Amniotic stem cell (primary cell): ENCODE data around the gene PNISR.

ENCODE experiments used
- DNase-seq: peaks from one replicate; lab custom pipeline; 2025; lab: John Stamatoyannopoulos, UW

The PNISR gene

DNA sequence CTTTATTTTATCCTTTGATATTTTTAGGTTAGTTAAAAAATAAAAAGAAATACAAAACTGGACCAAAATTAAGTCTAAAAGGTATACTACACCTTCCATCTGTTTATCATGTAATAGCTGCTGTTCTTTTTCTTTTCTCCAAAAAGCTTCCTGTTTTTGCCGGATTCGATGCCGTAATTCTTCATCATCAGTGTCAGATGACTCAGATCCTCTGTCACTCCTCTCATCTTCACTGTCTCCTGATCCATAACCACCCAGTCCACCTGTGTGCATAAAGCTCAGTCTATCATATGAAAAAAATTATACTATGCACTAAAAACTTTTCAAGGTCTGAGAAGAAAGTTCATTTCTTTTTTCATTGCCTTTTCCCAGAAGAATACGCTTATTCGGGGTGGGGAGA lies 22.7 kb downstream of the PNISR start:
- DNase-seq, result no peak

DNA sequence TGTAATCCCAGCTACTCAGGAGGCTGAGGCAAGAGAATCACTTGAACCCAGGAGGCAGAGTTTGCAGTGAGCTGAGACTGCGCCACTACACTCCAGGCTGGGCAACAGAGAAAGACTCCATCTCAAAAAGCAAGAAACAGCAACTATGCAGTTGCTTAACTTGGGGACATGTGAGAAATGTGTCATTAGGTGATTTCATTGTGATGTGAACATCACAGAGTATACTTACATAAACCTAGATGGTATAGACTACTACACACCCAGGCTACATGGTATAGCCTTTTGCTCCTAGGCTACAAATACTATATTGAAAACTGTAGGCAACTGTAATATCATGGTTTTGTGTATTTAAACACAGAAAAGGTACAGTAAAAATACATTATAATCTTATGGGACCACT lies 27.8 kb downstream of the PNISR start:
- DNase-seq, result no peak

- DNase-seq, result peak; percentile 76
These were observed 31.2 kb downstream of the PNISR start, which contains the start of gene COQ3 for GRCh38 chr6:99393698-99394531. TSS of gene COQ3 (minus strand) at chr6:99394195. CDS start at chr6:99394179, 16 bp downstream.

DNA sequence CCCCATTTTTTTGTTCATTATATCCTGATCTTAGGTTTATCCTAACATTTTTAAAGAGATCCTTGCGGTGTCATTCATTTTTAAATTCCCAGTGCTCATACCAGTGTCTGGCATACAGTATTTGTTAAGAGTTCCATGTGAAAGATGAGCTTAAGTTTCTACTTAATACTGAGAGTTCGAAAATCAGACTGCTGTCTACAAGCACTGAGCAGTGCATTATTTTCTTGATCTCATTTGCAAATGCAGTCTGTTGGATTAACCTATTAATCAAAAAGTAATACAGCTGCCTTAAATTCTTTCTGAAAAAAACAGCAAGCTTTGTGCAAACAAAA lies 31.8 kb downstream of the PNISR start:
- no peak for DNase-seq

DNA sequence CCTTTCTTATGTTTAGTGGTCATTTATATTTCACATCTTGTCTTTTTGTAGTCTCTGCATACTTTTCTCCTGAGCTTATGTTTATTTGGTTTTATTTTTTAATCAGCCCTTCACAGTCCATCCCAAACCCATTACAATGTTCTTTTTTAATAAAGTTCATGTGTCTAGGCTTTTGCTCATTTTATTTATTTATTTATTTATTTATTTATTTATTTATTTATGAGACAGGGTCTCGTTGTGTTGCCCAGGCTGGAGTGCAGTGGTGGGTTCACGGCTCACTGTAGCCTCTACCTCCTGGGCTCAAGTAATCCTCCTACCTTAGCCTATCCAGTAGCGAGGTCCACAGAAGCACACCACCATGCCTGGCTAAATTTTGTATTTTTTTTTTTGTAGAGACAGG lies 34.2 kb downstream of the PNISR start:
- DNase-seq, result no peak

GRCh38 chr6:99384507-99384906 lies 40.6 kb downstream of the PNISR start:
- DNase-seq, result no peak

DNA sequence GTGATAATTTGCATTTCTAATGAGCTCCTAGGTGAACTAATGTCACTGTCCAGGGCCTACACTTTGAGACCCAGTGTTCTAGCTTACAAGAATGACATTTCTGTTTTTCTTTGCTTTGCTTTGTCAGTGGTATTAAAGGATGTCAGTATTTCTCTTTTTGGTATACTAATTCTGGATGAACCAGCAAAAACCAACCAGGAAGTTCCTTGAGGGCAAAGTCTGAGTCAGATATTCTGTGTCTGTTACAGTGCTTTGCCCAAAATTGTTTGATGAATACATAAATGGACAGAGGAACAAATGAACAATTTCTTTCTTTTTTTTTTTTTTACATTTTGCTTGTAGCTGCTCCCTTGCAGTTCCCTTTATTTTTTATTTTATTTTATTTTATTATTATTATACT lies 46.5 kb downstream of the PNISR start:
- DNase-seq, result no peak

DNA sequence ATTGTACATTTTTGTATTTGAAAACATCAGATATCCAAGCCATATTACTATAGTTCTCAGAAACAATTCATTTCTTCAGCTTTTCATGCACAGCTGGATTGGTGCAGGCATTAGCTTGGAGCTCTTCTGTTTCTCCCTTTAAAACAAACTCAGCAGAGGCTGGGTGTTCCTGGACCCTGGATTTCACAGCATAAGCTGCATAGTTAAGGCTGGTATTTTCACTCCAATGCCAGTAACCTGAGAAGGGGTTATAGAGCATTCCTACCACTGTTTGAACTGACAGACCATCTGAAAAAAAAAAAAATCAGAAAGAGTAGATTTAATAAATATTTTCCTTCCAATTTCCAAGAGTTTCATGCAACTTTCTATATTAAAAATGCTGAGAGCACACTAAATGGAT lies 55.6 kb downstream of the PNISR start:
- DNase-seq, result no peak

DNA sequence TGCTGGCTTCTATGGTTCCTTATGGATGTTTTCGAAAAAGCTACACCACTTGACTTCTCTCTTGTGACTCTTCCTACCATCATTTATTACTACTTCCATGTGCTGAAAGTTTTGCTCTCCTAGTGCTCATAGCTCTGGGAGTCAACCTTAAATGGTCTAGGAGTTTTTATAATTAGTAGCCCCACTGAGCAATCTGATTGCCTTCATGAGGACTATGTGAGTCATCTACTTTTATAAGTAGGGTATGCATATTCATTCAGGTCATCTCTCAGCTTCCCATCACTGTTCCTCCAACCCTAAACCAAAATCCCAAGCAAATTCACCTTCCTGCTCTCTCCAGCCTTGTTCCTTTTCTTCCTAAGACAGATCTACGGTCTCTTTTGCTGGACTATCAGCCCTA lies 58.3 kb downstream of the PNISR start:
- no peak for DNase-seq

DNA sequence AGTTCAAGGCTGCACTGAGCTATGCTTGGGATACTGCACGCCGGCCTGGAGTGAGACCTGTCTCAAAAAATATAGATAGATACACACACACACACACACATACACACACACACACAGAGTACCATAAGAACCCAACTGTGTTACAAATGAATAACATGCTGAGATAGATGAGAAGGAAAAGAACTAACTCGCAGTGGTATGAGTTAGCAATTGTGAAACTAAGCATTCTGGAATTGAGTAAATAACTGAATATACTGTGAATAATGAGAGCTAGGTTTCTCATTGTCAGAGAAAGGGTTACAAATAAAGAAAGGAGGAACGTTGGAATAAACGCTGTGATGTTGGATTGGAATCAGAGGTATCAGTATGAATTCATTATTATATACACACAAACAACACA lies 61.1 kb downstream of the PNISR start:
- no peak for DNase-seq

DNA sequence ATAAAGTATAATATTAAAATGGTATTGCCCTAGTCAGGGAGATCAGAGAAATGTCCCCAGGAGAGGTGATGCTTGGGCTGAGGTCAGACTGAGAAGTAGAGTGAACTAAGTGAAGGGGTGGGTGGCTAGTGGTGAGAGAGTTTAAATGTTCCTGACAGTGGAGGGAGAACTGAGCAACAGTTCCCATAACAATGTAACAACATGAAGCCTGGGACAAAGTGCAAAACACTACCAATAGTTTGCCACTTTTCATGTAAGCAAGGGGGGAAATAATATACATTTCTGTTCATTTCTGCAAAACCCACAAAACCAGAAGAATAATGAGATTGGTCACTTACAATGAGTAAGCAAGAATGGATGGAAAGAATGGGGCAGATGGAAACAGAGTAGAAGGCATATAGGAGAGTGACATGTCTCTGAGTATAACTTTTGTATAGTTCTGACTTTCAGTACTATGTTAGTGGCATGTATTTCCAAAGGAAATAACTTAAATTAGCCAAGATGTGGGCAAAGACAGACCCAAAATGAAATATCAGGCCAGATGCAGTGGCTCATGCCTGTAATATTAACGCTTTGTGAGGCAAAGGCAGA lies 62.3 kb downstream of the PNISR start:
- DNase-seq, result no peak

DNA sequence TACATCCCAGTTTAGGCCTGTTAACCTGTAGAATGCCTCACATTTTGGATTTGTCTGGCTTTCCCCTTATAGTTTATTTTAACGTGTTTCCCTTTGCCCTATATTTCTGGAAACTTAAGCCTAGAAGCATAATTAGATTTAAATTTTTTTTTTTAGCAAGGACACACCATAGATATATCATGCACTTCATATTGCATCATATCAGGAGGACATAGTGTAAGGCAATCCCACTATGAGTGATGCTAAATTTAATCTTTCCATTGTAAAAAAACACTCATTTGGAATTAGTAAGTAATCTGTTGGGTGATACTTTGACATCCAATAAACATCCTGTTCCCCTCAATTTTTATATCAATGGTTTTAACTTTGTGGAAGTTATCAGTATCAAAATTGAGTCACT lies 65.3 kb downstream of the PNISR start:
- DNase-seq, result no peak

- DNase-seq, result no peak
These were observed 68.5 kb downstream of the PNISR start for GRCh38 chr6:99356641-99357040.

- DNase-seq, result no peak
These were observed 70.1 kb downstream of the PNISR start for GRCh38 chr6:99354983-99355382.

- no peak for DNase-seq
These were observed 72.0 kb downstream of the PNISR start for GRCh38 chr6:99353126-99353525.

GRCh38 chr6:99350573-99350972 lies 74.5 kb downstream of the PNISR start:
- DNase-seq, result no peak

DNA sequence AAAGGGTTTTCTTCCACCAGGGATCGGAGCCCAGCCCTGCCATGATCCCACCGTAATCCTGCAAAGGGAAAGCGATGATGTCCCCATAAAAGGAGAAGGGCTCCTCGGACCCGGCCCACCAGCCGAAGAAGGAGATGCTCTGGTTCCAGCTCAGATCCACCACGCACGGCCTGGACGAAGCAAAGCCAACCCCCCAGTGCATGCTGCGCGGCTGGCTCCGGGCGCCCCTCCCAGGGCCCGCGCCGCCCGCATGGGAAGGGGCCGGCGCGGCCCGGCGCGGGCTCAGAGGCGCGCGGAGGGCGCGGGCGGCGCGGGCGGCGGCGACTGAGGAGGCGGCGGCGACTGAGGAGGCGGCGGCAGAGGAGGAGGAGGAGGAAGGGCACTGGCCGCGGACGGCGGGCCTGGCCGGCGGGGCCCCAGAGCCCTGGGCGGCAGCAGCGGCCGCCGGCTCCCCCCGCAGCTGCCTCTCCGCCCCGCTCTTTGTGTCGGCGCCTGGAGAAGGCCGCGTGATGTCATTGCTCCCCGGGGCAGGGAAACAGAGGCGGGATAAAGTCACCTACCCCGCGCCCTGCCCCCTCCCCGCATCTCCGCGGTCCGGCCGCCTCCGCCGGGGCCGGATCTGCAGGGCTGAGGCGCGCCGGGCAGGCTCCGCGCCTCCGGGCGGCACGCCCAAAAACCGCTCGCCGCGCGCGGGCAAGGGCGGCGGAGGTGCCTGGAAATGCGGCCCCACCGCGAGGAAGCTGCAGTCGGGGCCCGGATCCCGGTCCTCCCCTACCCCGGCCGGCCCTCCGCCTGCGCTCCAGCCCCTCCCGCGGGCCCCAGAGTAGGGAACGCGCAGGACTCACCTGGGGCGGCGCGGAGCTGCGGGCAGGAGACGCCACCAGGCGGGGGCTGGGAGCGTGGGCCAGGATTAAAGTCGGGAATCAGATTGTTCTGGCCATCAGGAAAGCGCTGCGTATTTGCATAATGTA lies 75.7 kb downstream of the PNISR start, which contains the start of gene FAXC:
TSS of gene FAXC (minus strand) at position 504 of the 971 bp plus-strand sequence. CDS start at position 202, 302 bp downstream.
- DNase-seq, result peak; percentile 8

- DNase-seq, result no peak
These were observed 76.6 kb downstream of the PNISR start for GRCh38 chr6:99348288-99349170.
